Natural killer cell (primary cell): ENCODE results near the gene AP1G1. TPM values are rescaled to one million over a fixed set of nuclear protein-coding genes. Genes with fewer than 3 reads are reported as not detected.

Source experiments
- ATAC-seq, 3 donors: fragments of 150-1000 bp in 2 of 3; fragments of 200-7000 bp in 1 of 3; cut with Tn5 transposase; 1 replicate in 1 of 3; 2 replicates in 2 of 3; pipeline ENCODE4 v1.10.0; 2021; ENCODE audit warnings: mild to moderate bottlenecking in 2 of 3, moderate library complexity in 2 of 3
- DNase-seq, 2 donors: peaks; one replicate each; pipeline versions ENCODE4 v3.0.0 to v3.0.0-alpha.2; 2013 to 2021; ENCODE audit warnings: mixed read lengths in 1 of 2
- H3K27ac ChIP-seq: one replicate; pipeline ENCODE4 v1.5.1; 2013; ENCODE audit warnings: mild to moderate bottlenecking, low read length
- H3K27me3 ChIP-seq: one replicate; pipeline ENCODE4 v1.6.1; 2013; ENCODE audit warnings: low read length; ENCODE audit not compliant: control insufficient read depth, insufficient read depth
- H3K36me3 ChIP-seq: one replicate; pipeline ENCODE4 v1.6.1; 2013; ENCODE audit warnings: low read length; ENCODE audit not compliant: control insufficient read depth, insufficient read depth
- H3K4me1 ChIP-seq: one replicate; pipeline ENCODE4 v1.6.1; 2013; ENCODE audit warnings: low read length; ENCODE audit not compliant: control insufficient read depth, insufficient read depth
- H3K4me3 ChIP-seq: one replicate; pipeline ENCODE4 v1.5.1; 2013; ENCODE audit warnings: low read length
- H3K9me3 ChIP-seq: one replicate; pipeline ENCODE4 v1.6.1; 2013; ENCODE audit warnings: low read length; ENCODE audit not compliant: control insufficient read depth, insufficient read depth
- H3K27ac Mint-ChIP-seq, 2 donors: one replicate each; pipeline ENCODE4 v1.8.0; 2022; ENCODE audit warnings: mild to moderate bottlenecking in 2 of 2, mixed read lengths in 2 of 2, moderate library complexity in 1 of 2
- H3K27me3 Mint-ChIP-seq, 2 donors: one replicate each; pipeline ENCODE4 v1.8.0; 2022; ENCODE audit warnings: low read depth in 2 of 2, mixed read lengths in 2 of 2
- H3K36me3 Mint-ChIP-seq: one replicate; pipeline ENCODE4 v1.8.0; 2022; ENCODE audit warnings: mixed read lengths
- H3K4me1 Mint-ChIP-seq, 2 donors: one replicate each; pipeline ENCODE4 v1.8.0; 2022; ENCODE audit warnings: mixed read lengths in 2 of 2
- H3K4me3 Mint-ChIP-seq: one replicate; pipeline ENCODE4 v1.8.0; 2022; ENCODE audit warnings: mild to moderate bottlenecking, moderate library complexity, mixed read lengths
- H3K9me3 Mint-ChIP-seq, 2 donors: one replicate each; pipeline ENCODE4 v1.8.0; 2022; ENCODE audit warnings: mixed read lengths in 2 of 2
- CTCF ChIP-seq: fragments of 200-600 bp; IDR thresholded peaks from one replicate; pipeline ENCODE4 v1.8.0; 2022; ENCODE audit warnings: antibody characterized with exemption
- WGBS: methylation state at CpG from one replicate; pipeline ENCODE4 v1.1.7; 2013; ENCODE audit warnings: missing lambda C conversion rate; ENCODE audit not compliant: insufficient coverage; 5-methylcytosine and 5-hydroxymethylcytosine counted together
- intact Hi-C: fragments of 100-400 bp; cut with micrococcal nuclease; formaldehyde crosslinking; loops from one replicate; pipeline ENCODE4 v1.14.2; 2022
- total RNA-seq, 4 donors: library from RNA; stranded (reverse); fragments of 120-200 nt in 1 of 4; gene quantifications; one replicate each; pipeline versions ENCODE4 v1.2.3 to v1.2.4, GENCODE V29; 2013 to 2022

Gene AP1G1
- total RNA-seq, 3 donors from 2014 or later (not counting 1 experiment from before 2014, with no cell fraction given): 176 to 212 (median 188) TPM

- Mint-ChIP-seq H3K9me3 (no peaks in the 10 kb centered on the region), H3K36me3 (peaks cover 7% of the 10 kb centered on the region), H3K27me3 (no peaks in the 10 kb centered on the region), H3K4me3 (no peak overlapping the region), H3K27ac (peak overlapping the region; percentile 1 to 2), H3K4me1 (peaks cover 30 to 50% of the 10 kb centered on the region in 2 donors)
- no peaks in the 10 kb centered on the region for H3K9me3 ChIP-seq
- ATAC-seq: no peak
- no peak for DNase-seq
- H3K36me3 ChIP-seq: peaks cover 40% of the 10 kb centered on the region
- 88% methylated on average over 6 of the region's 6 CpGs for WGBS
- no peaks in the 10 kb centered on the region for H3K27me3 ChIP-seq
- no peak for TF ChIP-seq CTCF
- peaks cover 16% of the 10 kb centered on the region for H3K4me1 ChIP-seq
- no peak overlapping the region for H3K4me3 ChIP-seq
- no peak overlapping the region for H3K27ac ChIP-seq
- intact Hi-C loops: loop anchor here (5.0 kb wide), 2 partner anchors 34 to 49 kb away; partner anchors contain the start of genes IST1 and ZNF821
Measured at GRCh38 chr16:71848622-71849021, 40.0 kb upstream of the AP1G1 start.

- peaks cover 7% of the 10 kb centered on the region for H3K36me3 Mint-ChIP-seq
Measured at GRCh38 chr16:71847096-71847495, 38.5 kb upstream of the AP1G1 start.

GRCh38 chr16:71846431-71846830, 37.8 kb upstream of the AP1G1 start:
- H3K36me3 Mint-ChIP-seq: peaks cover 7% of the 10 kb centered on the region
- peak in 1 of 2 donors; percentile 40 for DNase-seq

More at GRCh38 chr16:71847096-71847495, 38.5 kb upstream of the AP1G1 start:
- intact Hi-C loops: loop anchor here (5.0 kb wide), 2 partner anchors 35 to 50 kb away; partner anchors contain the start of genes IST1 and ZNF821
- Histone ChIP-seq H3K4me3 (no peak overlapping the region), H3K4me1 (peaks cover 13% of the 10 kb centered on the region), H3K27me3 (no peaks in the 10 kb centered on the region), H3K9me3 (no peaks in the 10 kb centered on the region), H3K36me3 (peaks cover 35% of the 10 kb centered on the region), H3K27ac (no peak overlapping the region)
- WGBS: 79% methylated on average over 3 of the region's 3 CpGs
- H3K27ac Mint-ChIP-seq: peak overlapping the region; percentile 94 to 97
- DNase-seq: no peak
- TF ChIP-seq CTCF: no peak
- no peaks in the 10 kb centered on the region for H3K27me3 Mint-ChIP-seq
- no peaks in the 10 kb centered on the region for H3K9me3 Mint-ChIP-seq
- no peak for ATAC-seq
- H3K4me1 Mint-ChIP-seq: peaks cover 30 to 45% of the 10 kb centered on the region in 2 donors
- peak overlapping the region; percentile 94 for H3K4me3 Mint-ChIP-seq

More at GRCh38 chr16:71846431-71846830, 37.8 kb upstream of the AP1G1 start:
- H3K9me3 Mint-ChIP-seq: no peaks in the 10 kb centered on the region
- H3K4me3 Mint-ChIP-seq: peak overlapping the region; percentile 94
- H3K27me3 Mint-ChIP-seq: no peaks in the 10 kb centered on the region
- Histone ChIP-seq H3K36me3 (peaks cover 30% of the 10 kb centered on the region), H3K9me3 (no peaks in the 10 kb centered on the region), H3K4me3 (peak overlapping the region; percentile 89), H3K27me3 (no peaks in the 10 kb centered on the region), H3K4me1 (peaks cover 13% of the 10 kb centered on the region), H3K27ac (peak overlapping the region; percentile 78)
- 1% methylated on average over 20 of the region's 20 CpGs for WGBS
- ATAC-seq: no peak
- TF ChIP-seq CTCF: no peak
- H3K27ac Mint-ChIP-seq: peak overlapping the region; percentile 94 to 97
- H3K4me1 Mint-ChIP-seq: peaks cover 30 to 38% of the 10 kb centered on the region in 2 donors
- intact Hi-C loops: loop anchor here (5.0 kb wide), 2 partner anchors 36 to 51 kb away; partner anchors contain the start of genes IST1 and ZNF821
